Bronchial epithelial cell (primary cell): ENCODE measurements around the gene CD69. TPM values are rescaled to one million over a fixed set of nuclear protein-coding genes. Genes with fewer than 3 reads are reported as not detected.

ENCODE experiments used
- DNase-seq: peaks from one replicate; pipeline ENCODE4 v3.0.0-alpha.2; 2010; ENCODE audit warnings: low read depth
- FAIRE-seq: peaks from 2 replicates; lab custom pipeline; 2011; peaks lifted over from hg19 to GRCh38; lab: Jason Lieb, UNC
- H3K27me3 ChIP-seq: 2 replicates; pipeline ENCODE4 v1.5.1; 2011; ENCODE audit warnings: low read length; ENCODE audit not compliant: control insufficient read depth, insufficient read depth
- H3K36me3 ChIP-seq: 2 replicates; pipeline ENCODE4 v1.5.1; 2011; ENCODE audit warnings: low read length; ENCODE audit not compliant: control insufficient read depth, insufficient read depth
- H3K4me3 ChIP-seq: 2 replicates; pipeline ENCODE4 v1.5.1; 2011; ENCODE audit warnings: mild to moderate bottlenecking, low read depth, low read length, control low read depth
- total RNA-seq: library from RNA; depleted of rRNA; stranded (reverse); fragments of >200 nt; gene quantifications from 2 replicates; pipeline ENCODE4 v1.2.1, GENCODE V29; 2014
- TF ChIP-seq, protein P1 (sequence below): IDR thresholded peaks from 2 replicates; pipeline ENCODE4 v1.5.1; 2011; ENCODE audit warnings: mild to moderate bottlenecking, moderate library complexity, low read length, control low read depth, inconsistent platforms; ENCODE audit not compliant: insufficient read depth, severe bottlenecking

Gene CD69
- total RNA-seq, 1 donor from 2014 or later, result not detected

DNA sequence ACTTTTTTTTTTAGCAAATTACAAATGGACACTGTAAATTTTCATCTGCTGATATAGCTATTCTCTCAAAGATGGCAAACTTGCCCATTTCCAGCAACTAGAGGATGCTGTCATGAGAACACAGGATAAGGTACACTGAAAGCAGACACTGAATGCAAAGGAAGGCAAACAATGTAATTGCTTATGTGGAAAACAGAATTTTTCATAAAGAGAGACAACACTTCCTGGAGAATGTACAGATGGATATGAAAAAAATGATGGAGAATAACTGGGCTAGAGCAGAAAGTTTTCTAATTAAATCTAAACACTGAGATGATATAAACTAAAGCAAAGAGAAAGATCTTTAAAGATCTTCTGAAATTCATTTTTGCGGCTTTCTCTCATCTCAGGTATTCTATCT lies 581 bp downstream of the CD69 start:
- H3K4me3 ChIP-seq, result no peak overlapping the region
- no peak for FAIRE-seq
- H3K36me3 ChIP-seq, result no peaks in the 10 kb centered on the region
- TF ChIP-seq, protein P1, sequence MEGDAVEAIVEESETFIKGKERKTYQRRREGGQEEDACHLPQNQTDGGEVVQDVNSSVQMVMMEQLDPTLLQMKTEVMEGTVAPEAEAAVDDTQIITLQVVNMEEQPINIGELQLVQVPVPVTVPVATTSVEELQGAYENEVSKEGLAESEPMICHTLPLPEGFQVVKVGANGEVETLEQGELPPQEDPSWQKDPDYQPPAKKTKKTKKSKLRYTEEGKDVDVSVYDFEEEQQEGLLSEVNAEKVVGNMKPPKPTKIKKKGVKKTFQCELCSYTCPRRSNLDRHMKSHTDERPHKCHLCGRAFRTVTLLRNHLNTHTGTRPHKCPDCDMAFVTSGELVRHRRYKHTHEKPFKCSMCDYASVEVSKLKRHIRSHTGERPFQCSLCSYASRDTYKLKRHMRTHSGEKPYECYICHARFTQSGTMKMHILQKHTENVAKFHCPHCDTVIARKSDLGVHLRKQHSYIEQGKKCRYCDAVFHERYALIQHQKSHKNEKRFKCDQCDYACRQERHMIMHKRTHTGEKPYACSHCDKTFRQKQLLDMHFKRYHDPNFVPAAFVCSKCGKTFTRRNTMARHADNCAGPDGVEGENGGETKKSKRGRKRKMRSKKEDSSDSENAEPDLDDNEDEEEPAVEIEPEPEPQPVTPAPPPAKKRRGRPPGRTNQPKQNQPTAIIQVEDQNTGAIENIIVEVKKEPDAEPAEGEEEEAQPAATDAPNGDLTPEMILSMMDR, result no peak
- H3K27me3 ChIP-seq, result no peaks in the 10 kb centered on the region
- no peak for DNase-seq

- Histone ChIP-seq H3K4me3 (no peak overlapping the region), H3K27me3 (no peaks in the 10 kb centered on the region), H3K36me3 (no peaks in the 10 kb centered on the region)
- TF ChIP-seq, protein P1, result no peak
- FAIRE-seq (no peak), DNase-seq (no peak)
These were observed 1.0 kb downstream of the CD69 start for GRCh38 chr12:9759694-9760093.

DNA sequence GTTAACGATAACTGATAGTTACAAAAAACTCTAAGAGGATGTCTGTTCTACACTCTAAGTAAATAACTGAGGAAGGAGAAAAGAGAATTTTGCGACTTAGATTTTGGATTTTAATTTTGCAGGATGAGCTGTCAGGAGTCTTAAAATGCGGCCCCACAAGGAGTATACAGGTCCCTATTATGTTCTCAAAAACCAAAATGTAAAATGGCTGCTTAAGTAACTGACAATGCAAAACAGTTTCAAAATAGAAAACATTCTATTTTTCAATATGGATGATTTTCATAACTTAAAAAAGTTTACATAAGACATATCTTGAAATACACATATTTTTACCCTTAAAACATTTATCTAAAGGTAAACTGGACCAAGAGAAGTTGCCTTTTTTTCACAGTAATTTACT lies 2.6 kb downstream of the CD69 start:
- H3K27me3 ChIP-seq, result no peaks in the 10 kb centered on the region
- H3K4me3 ChIP-seq, result no peak overlapping the region
- TF ChIP-seq, protein P1, result no peak
- FAIRE-seq, result no peak
- no peak for DNase-seq
- H3K36me3 ChIP-seq, result no peaks in the 10 kb centered on the region

DNA sequence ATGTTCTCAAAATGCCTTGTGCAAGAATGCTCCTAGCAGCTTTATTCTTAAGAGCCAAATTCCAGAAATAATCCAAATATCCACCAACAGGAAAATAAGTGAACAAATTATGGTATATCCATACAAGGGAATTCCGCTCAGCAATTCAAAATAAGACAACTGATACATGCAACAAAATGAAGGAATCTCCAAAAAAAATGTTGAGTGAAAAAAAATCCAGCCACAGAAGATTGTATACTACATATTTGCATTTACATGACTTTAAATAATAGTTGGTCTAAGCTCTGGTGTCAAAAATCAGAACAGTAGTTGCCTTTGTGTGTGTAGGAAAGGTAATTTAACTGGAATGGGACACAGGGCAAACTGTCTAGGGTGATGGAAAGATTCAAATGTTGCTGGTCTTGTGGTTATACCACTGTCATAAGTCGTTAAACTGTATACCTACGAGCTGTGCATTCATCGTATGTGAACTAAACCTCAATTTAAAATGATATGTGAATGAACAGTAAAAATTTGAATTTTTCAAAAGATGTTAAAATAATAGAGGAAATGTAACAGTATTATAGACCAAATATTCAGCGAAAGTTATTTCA lies 3.2 kb downstream of the CD69 start:
- no peak for FAIRE-seq
- DNase-seq, result no peak
- Histone ChIP-seq H3K4me3 (no peak overlapping the region), H3K36me3 (no peaks in the 10 kb centered on the region), H3K27me3 (no peaks in the 10 kb centered on the region)
- TF ChIP-seq, protein P1, result no peak

DNA sequence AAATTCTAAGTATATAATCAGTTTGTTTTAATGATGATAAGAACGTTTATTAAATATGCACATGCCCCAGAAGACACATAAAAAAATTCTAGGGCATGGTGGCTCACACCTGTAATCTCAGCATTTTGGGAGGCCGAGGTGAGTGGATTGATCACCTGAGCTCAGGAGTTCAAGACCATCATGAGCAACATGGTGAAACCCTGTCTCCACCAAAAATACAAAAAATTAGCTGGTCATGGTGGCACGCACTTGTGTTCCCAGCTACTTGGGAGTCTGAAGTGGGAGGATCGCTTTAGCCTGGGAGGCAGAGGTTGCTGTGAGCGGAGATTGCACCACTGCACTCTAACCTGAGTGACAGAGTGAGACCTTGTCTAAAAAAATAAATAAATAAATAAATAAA lies 4.0 kb downstream of the CD69 start:
- Histone ChIP-seq H3K27me3 (no peaks in the 10 kb centered on the region), H3K4me3 (no peak overlapping the region), H3K36me3 (no peaks in the 10 kb centered on the region)
- DNase-seq (no peak), FAIRE-seq (no peak)
- TF ChIP-seq, protein P1, result no peak

GRCh38 chr12:9756170-9756569 lies 4.5 kb downstream of the CD69 start:
- TF ChIP-seq, protein P1, result no peak
- FAIRE-seq (no peak), DNase-seq (no peak)
- Histone ChIP-seq H3K27me3 (no peaks in the 10 kb centered on the region), H3K36me3 (no peaks in the 10 kb centered on the region), H3K4me3 (no peak overlapping the region)
